Osteoblast (primary cell): ENCODE results near the gene CTNNBIP1. TPM values are rescaled to one million over a fixed set of nuclear protein-coding genes. Genes with fewer than 3 reads are reported as not detected.

Source experiments
- DNase-seq: peaks from one replicate; pipeline ENCODE4 v3.0.0; 2011; ENCODE audit warnings: low spot score, mixed read lengths; ENCODE audit not compliant: insufficient read length; ENCODE audit errors: missing footprints
- H2AFZ ChIP-seq: 2 replicates; pipeline ENCODE4 v1.6.0; 2011; ENCODE audit warnings: mild to moderate bottlenecking, low read length
- H3K27ac ChIP-seq: 2 replicates; pipeline ENCODE4 v1.5.1; 2011; ENCODE audit warnings: mild to moderate bottlenecking, low read depth, low read length, moderate library complexity
- H3K27me3 ChIP-seq: 2 replicates; pipeline ENCODE4 v1.6.0; 2012; ENCODE audit warnings: mild to moderate bottlenecking, control low read depth, inconsistent platforms, low read length, moderate library complexity; ENCODE audit not compliant: insufficient read depth
- H3K36me3 ChIP-seq: 2 replicates; pipeline ENCODE4 v1.5.1; 2011; ENCODE audit warnings: mild to moderate bottlenecking, low read length, control low read depth, moderate library complexity; ENCODE audit not compliant: insufficient read depth
- H3K4me1 ChIP-seq: 2 replicates; pipeline ENCODE4 v1.5.1; 2011; ENCODE audit warnings: mild to moderate bottlenecking, low read length, control low read depth, moderate library complexity; ENCODE audit not compliant: insufficient read depth
- H3K4me2 ChIP-seq: 2 replicates; pipeline ENCODE4 v1.6.0; 2011; ENCODE audit warnings: mild to moderate bottlenecking, low read length; ENCODE audit not compliant: insufficient read depth
- H3K4me3 ChIP-seq: fragments of 200-600 bp; sonication (generic); 3 replicates; pipeline ENCODE4 v1.5.1; 2012; ENCODE audit warnings: mild to moderate bottlenecking, low read length, inconsistent platforms; ENCODE audit not compliant: insufficient read depth
- H3K79me2 ChIP-seq: 2 replicates; pipeline ENCODE4 v1.6.0; 2012; ENCODE audit warnings: mild to moderate bottlenecking, low read length, control low read depth, inconsistent platforms; ENCODE audit not compliant: insufficient read depth
- H3K9me3 ChIP-seq: 2 replicates; pipeline ENCODE4 v1.5.1; 2011; ENCODE audit warnings: low read depth, low read length, control low read depth
- H4K20me1 ChIP-seq: 2 replicates; pipeline ENCODE4 v1.6.0; 2012; ENCODE audit warnings: mild to moderate bottlenecking, low read length, control low read depth; ENCODE audit not compliant: insufficient read depth
- total RNA-seq: library from RNA; depleted of rRNA; stranded (reverse); fragments of >200 nt; gene quantifications from 2 replicates; pipeline ENCODE4 v1.2.3, GENCODE V29; 2012
- TF ChIP-seq, protein P1 (sequence below): IDR thresholded peaks from 2 replicates; pipeline ENCODE4 v1.5.1; 2011; ENCODE audit warnings: mild to moderate bottlenecking, low read depth, low read length, moderate library complexity; ENCODE audit errors: extremely low read depth

CTNNBIP1 gene
- total RNA-seq, 1 donor, result 18.5 TPM

DNA sequence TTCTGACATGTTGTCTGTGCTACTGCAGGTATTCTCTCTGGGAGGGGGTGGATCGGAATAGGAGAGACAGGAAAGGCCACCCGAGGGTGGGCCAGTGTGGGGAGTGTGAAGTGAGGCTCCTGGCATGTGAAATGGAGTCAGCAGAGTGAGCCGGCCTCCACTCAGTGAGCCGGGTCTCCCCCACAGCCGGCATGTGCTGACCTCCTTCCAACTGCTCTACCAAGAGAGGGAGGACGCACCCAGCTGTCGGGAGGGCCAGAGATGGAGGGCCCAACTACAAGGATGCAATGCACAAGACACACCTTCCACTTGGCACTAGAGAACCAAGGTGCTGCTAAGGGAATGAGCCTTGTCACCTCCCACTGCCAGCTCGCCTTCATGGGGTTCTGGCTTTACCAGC is 58.1 kb downstream of the CTNNBIP1 start:
- TF ChIP-seq, protein P1, sequence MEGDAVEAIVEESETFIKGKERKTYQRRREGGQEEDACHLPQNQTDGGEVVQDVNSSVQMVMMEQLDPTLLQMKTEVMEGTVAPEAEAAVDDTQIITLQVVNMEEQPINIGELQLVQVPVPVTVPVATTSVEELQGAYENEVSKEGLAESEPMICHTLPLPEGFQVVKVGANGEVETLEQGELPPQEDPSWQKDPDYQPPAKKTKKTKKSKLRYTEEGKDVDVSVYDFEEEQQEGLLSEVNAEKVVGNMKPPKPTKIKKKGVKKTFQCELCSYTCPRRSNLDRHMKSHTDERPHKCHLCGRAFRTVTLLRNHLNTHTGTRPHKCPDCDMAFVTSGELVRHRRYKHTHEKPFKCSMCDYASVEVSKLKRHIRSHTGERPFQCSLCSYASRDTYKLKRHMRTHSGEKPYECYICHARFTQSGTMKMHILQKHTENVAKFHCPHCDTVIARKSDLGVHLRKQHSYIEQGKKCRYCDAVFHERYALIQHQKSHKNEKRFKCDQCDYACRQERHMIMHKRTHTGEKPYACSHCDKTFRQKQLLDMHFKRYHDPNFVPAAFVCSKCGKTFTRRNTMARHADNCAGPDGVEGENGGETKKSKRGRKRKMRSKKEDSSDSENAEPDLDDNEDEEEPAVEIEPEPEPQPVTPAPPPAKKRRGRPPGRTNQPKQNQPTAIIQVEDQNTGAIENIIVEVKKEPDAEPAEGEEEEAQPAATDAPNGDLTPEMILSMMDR, result no peak
- Histone ChIP-seq H3K4me1 (no peaks in the 10 kb centered on the region), H4K20me1 (no peaks in the 10 kb centered on the region), H3K79me2 (no peaks in the 10 kb centered on the region), H3K9me3 (no peaks in the 10 kb centered on the region), H3K27me3 (no peaks in the 10 kb centered on the region), H3K27ac (no peak overlapping the region), H3K36me3 (no peaks in the 10 kb centered on the region), H3K4me2 (no peak overlapping the region), H3K4me3 (no peak overlapping the region), H2AFZ (no peak overlapping the region)
- DNase-seq, result no peak

- H3K9me3 ChIP-seq, result no peaks in the 10 kb centered on the region
- no peaks in the 10 kb centered on the region for H3K79me2 ChIP-seq
- H3K4me3 ChIP-seq, result no peak overlapping the region
- no peaks in the 10 kb centered on the region for H3K27me3 ChIP-seq
- TF ChIP-seq, protein P1, result no peak
- no peak overlapping the region for H3K27ac ChIP-seq
- H3K4me1 ChIP-seq, result no peaks in the 10 kb centered on the region
- no peak overlapping the region for H2AFZ ChIP-seq
- H3K36me3 ChIP-seq, result no peaks in the 10 kb centered on the region
- DNase-seq, result peak; percentile 56
- no peaks in the 10 kb centered on the region for H4K20me1 ChIP-seq
- H3K4me2 ChIP-seq, result no peak overlapping the region
Observed at GRCh38 chr1:9850442-9851162, 59.5 kb downstream of the CTNNBIP1 start.

DNA sequence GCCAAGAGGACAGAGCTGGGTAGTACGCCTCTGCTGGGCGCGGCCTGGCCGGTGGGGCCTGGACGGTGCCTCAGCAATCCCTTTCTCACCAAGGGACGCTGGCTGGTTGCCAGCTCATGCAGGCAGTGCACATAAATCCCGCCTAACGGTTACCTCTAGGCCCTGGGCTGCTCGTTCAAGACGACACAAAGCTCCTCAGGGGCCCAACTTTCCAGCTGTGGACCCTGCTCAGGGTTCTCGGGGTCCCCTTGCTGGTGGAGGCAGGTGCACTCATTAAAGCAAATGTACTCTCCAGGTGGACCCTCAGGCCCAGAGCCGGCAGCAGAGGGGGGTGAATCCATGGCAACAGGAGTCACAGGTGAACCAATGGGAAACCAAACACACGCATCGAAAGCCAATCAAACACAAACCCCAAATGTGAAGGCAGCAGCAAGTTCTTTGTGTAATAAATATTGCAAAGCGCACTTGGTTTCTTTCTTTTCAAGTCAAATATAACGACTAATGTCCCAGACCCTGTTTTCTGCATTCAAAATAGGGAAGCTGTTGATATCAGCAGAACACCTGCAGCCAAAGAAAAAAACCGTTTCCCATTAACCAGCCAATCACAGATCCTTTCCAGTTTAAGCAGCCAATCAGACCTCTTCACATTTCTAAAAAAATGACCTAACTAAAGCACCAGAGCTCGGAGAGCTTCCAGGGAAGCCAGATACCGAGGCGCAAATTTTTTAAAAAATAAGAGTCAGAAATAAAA is 60.2 kb downstream of the CTNNBIP1 start:
- Histone ChIP-seq H3K36me3 (no peaks in the 10 kb centered on the region), H3K4me2 (no peak overlapping the region)
- TF ChIP-seq, protein P1, result no peak

GRCh38 chr1:9848022-9848421 is 62.0 kb downstream of the CTNNBIP1 start:
- Histone ChIP-seq H3K27ac (no peak overlapping the region), H3K4me3 (no peak overlapping the region), H3K27me3 (no peaks in the 10 kb centered on the region), H3K4me2 (no peak overlapping the region), H3K79me2 (no peaks in the 10 kb centered on the region), H4K20me1 (no peaks in the 10 kb centered on the region), H3K36me3 (no peaks in the 10 kb centered on the region), H3K9me3 (no peaks in the 10 kb centered on the region), H2AFZ (no peak overlapping the region), H3K4me1 (peaks cover 5% of the 10 kb centered on the region)
- DNase-seq, result peak; percentile 43
- TF ChIP-seq, protein P1, result no peak

More for the DNA sequence above, 60.2 kb downstream of the CTNNBIP1 start:
- DNase-seq, result peak; percentile 73
- Histone ChIP-seq H3K9me3 (no peaks in the 10 kb centered on the region), H3K27me3 (no peaks in the 10 kb centered on the region), H3K4me1 (no peaks in the 10 kb centered on the region), H3K27ac (no peak overlapping the region), H4K20me1 (no peaks in the 10 kb centered on the region), H3K4me3 (no peak overlapping the region), H2AFZ (no peak overlapping the region), H3K79me2 (no peaks in the 10 kb centered on the region)
